ENCODE measurements around the gene KCNH8.

DNA sequence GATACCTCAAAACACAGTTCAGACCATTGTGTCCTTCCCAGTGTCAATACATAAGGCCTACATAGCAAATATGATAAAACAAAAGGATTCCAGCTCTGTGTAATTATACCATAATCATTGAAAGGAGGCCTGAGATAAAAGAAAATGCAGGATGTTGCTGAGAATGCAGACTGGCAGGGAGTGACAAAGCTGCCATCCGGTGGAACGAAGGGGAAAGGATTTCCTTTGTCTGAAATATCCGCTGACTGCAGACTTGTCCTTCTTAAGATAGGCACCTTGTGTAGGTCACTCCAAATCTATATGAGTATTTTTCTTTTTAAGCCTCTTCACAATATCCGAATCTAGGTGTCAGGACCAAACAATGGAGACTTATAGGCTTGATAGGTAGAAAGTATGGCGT lies 108.0 kb downstream of the KCNH8 start:
- TF ChIP-seq, protein P1, sequence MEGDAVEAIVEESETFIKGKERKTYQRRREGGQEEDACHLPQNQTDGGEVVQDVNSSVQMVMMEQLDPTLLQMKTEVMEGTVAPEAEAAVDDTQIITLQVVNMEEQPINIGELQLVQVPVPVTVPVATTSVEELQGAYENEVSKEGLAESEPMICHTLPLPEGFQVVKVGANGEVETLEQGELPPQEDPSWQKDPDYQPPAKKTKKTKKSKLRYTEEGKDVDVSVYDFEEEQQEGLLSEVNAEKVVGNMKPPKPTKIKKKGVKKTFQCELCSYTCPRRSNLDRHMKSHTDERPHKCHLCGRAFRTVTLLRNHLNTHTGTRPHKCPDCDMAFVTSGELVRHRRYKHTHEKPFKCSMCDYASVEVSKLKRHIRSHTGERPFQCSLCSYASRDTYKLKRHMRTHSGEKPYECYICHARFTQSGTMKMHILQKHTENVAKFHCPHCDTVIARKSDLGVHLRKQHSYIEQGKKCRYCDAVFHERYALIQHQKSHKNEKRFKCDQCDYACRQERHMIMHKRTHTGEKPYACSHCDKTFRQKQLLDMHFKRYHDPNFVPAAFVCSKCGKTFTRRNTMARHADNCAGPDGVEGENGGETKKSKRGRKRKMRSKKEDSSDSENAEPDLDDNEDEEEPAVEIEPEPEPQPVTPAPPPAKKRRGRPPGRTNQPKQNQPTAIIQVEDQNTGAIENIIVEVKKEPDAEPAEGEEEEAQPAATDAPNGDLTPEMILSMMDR (IDR thresholded peaks at IDR 0.05; ENCODE audit: low read depth, low read length, poor library complexity, severe bottlenecking) = no peak
- no peak for TF ChIP-seq EZH2phosphoT487 (IDR thresholded peaks at IDR 0.05; ENCODE audit: borderline replicate concordance, low read length)

Data from DOHH2 (cell line).